ENCODE measurements around the gene TTC38.
"Not testable (repeated sequence)": the region's sequence is repeated elsewhere in the genome, so short reads cannot be mapped to it uniquely, and the experiment has no call there.

The TTC38 gene

GRCh38 chr22:46297151-46297812 is 29.5 kb downstream of the TTC38 start:
- no peak for DNase-seq

- DNase-seq, result no peak
Observed at GRCh38 chr22:46299101-46299500, 31.3 kb downstream of the TTC38 start.

- DNase-seq, result no peak
Observed at GRCh38 chr22:46300491-46300890, 32.7 kb downstream of the TTC38 start.

GRCh38 chr22:46303347-46303965 is 35.6 kb downstream of the TTC38 start:
- no peak for DNase-seq

- no peak for DNase-seq
Observed at GRCh38 chr22:46308283-46308988, 40.6 kb downstream of the TTC38 start.

GRCh38 chr22:46309526-46310085 is 41.8 kb downstream of the TTC38 start:
- DNase-seq, result no peak

- DNase-seq, result no peak
Observed at GRCh38 chr22:46312056-46312455, 44.2 kb downstream of the TTC38 start.

GRCh38 chr22:46312848-46313247 is 45.0 kb downstream of the TTC38 start:
- DNase-seq, result not testable (repeated sequence)

GRCh38 chr22:46315976-46316375 is 48.2 kb downstream of the TTC38 start:
- no peak for DNase-seq

- DNase-seq, result no peak
Observed at GRCh38 chr22:46317646-46318045, 49.8 kb downstream of the TTC38 start.

- no peak for DNase-seq
Observed at GRCh38 chr22:46318576-46318975, 50.8 kb downstream of the TTC38 start.

GRCh38 chr22:46319319-46319718 is 51.5 kb downstream of the TTC38 start:
- DNase-seq, result no peak

- no peak for DNase-seq
Observed at GRCh38 chr22:46320166-46320710, 52.4 kb downstream of the TTC38 start.

GRCh38 chr22:46320716-46321386 is 53.0 kb downstream of the TTC38 start:
- DNase-seq, result no peak

- DNase-seq, result no peak
Observed at GRCh38 chr22:46322711-46323110, 54.9 kb downstream of the TTC38 start.

- DNase-seq, result no peak
Observed at GRCh38 chr22:46323162-46323561, 55.4 kb downstream of the TTC38 start.

- DNase-seq, result no peak
Observed at GRCh38 chr22:46326066-46326680, 58.4 kb downstream of the TTC38 start.

- DNase-seq, result no peak
Observed at GRCh38 chr22:46327691-46328465, 60.1 kb downstream of the TTC38 start.

GRCh38 chr22:46328797-46329196 is 61.0 kb downstream of the TTC38 start:
- no peak for DNase-seq

GRCh38 chr22:46329616-46330015 is 61.8 kb downstream of the TTC38 start:
- no peak for DNase-seq

GRCh38 chr22:46330426-46330825 is 62.6 kb downstream of the TTC38 start:
- DNase-seq, result no peak

- no peak for DNase-seq
Observed at GRCh38 chr22:46331496-46331895, 63.7 kb downstream of the TTC38 start.

Measured in CD4-positive, alpha-beta T cell treated with Interleukin-12 subunit alpha and Interleukin-12 subunit beta, for 1 hour (primary cell).